HepG2 (cell line): Measurements from ENCODE around the gene HLF. TPM values are rescaled to one million over a fixed set of nuclear protein-coding genes. Genes with fewer than 3 reads are reported as not detected.
A peak's percentile ranks its signal among the peaks of the same experiment; 100 is the strongest.

Source experiments
- ATAC-seq: fragments of 200-7000 bp; cut with Tn5 transposase; 3 replicates; pipeline ENCODE4 v1.9.1; 2020; ENCODE audit warnings: mild to moderate bottlenecking, moderate library complexity
- BruUV-seq: library from RNA; stranded (reverse); fragments of 400-500 nt; replicated peaks from 2 replicates; lab custom pipeline; 2021; lab: Mats Ljungman, UMichigan
- CTCF ChIA-PET: fragments of 300-600 bp; formaldehyde crosslinking; extraction: SDS; loops from one replicate; lab custom pipeline; 2021; ENCODE audit warnings: low total read pairs, inconsistent platforms, low intra/inter-chr PET ratio; lab: Yijun Ruan, JAX
- POLR2A ChIA-PET: fragments of 350-600 bp; sonication (Branson Sonifier 250); formaldehyde crosslinking; loops from one replicate; lab custom pipeline; 2020; ENCODE audit warnings: antibody characterized with exemption, inconsistent platforms; lab: Yijun Ruan, JAX
- DNase-seq: peaks from one replicate; pipeline ENCODE4 v3.0.0-alpha.2; 2015; ENCODE audit warnings: low spot score
- FAIRE-seq: peaks from 3 replicates; lab custom pipeline; 2011; peaks lifted over from hg19 to GRCh38; lab: Jason Lieb, UNC
- H2AFZ ChIP-seq: one replicate; pipeline ENCODE4 v1.6.1; 2011; ENCODE audit warnings: low read length, inconsistent platforms
- H3K27ac ChIP-seq: fragments of 300-600 bp; 3 replicates; pipeline ENCODE4 v1.8.0; 2011; ENCODE audit warnings: mixed run types, mild to moderate bottlenecking, mixed read lengths, low read length, inconsistent platforms; ENCODE audit not compliant: insufficient read depth; ENCODE audit errors: extremely low read length
- H3K27me3 ChIP-seq, 2 experiments: fragments of 200-600 bp in 1 of 2; 2 replicates in 1 of 2; 3 replicates in 1 of 2; pipeline versions ENCODE4 v1.6.0 to v1.8.0; 2011; ENCODE audit warnings: low read length in 2 of 2, mild to moderate bottlenecking in 2 of 2, moderate library complexity in 2 of 2, inconsistent platforms in 1 of 2; ENCODE audit not compliant: insufficient read depth in 2 of 2, control insufficient read depth in 1 of 2
- H3K36me3 ChIP-seq, 2 experiments: fragments of 200-600 bp in 1 of 2; replicated peaks in 1 of 2; 2 replicates in 1 of 2; 3 replicates in 1 of 2; pipeline versions ENCODE4 v1.5.1 to v1.8.0; 2011; ENCODE audit warnings: low read length in 2 of 2, inconsistent platforms in 1 of 2; ENCODE audit not compliant: insufficient read depth in 2 of 2, control insufficient read depth in 1 of 2
- H3K4me1 ChIP-seq: 2 replicates; pipeline ENCODE4 v1.5.1; 2012; ENCODE audit warnings: low read length, inconsistent platforms; ENCODE audit not compliant: insufficient read depth
- H3K4me2 ChIP-seq: 2 replicates; pipeline ENCODE4 v1.6.0; 2011; ENCODE audit warnings: low read depth, low read length, inconsistent platforms
- H3K4me3 ChIP-seq, 3 experiments: fragments of 200-600 bp in 1 of 3; sonication (generic), shearing (Covaris generic) in 1 of 3; replicated peaks in 1 of 3; 2 replicates each; pipeline ENCODE4 v1.5.1; 2011 to 2016; ENCODE audit warnings: low read length in 3 of 3, inconsistent platforms in 2 of 3, low read depth in 2 of 3, mild to moderate bottlenecking in 2 of 3, control low read depth in 1 of 3, mixed read lengths in 1 of 3; ENCODE audit not compliant: insufficient read depth in 1 of 3
- H3K79me2 ChIP-seq: one replicate; pipeline ENCODE4 v1.6.1; 2011; ENCODE audit warnings: low read length, inconsistent platforms; ENCODE audit not compliant: insufficient read depth
- H3K9ac ChIP-seq: 2 replicates; pipeline ENCODE4 v1.6.0; 2011; ENCODE audit warnings: mild to moderate bottlenecking, low read depth, low read length, inconsistent platforms; ENCODE audit not compliant: insufficient read depth
- H3K9me3 ChIP-seq: 2 replicates; pipeline ENCODE4 v1.5.1; 2012; ENCODE audit warnings: mild to moderate bottlenecking, low read length
- H4K20me1 ChIP-seq: 2 replicates; pipeline ENCODE4 v1.6.0; 2011; ENCODE audit warnings: inconsistent platforms, mild to moderate bottlenecking, low read length, moderate library complexity; ENCODE audit not compliant: insufficient read depth
- AKAP8 ChIP-seq: sonication (generic); formaldehyde crosslinking; IDR thresholded peaks from 2 replicates; pipeline ENCODE4 v1.5.1; 2020; ENCODE audit warnings: mild to moderate bottlenecking, missing genetic modification reagents
- ISL2 ChIP-seq: sonication (generic); formaldehyde crosslinking; IDR thresholded peaks from 2 replicates; pipeline ENCODE4 v1.5.0; 2020; ENCODE audit warnings: missing genetic modification reagents
- NR2F2 ChIP-seq: IDR thresholded peaks from 2 replicates; pipeline ENCODE4 v1.6.1; 2012; ENCODE audit warnings: low read depth, inconsistent platforms, borderline replicate concordance
- PHF5A ChIP-seq: IDR thresholded peaks from one replicate; pipeline ENCODE4 v1.6.1; 2018; ENCODE audit warnings: low read depth, missing genetic modification reagents; ENCODE audit not compliant: unreplicated experiment
- POLR2A ChIP-seq, 2 experiments: IDR thresholded peaks; 2 replicates each; pipeline ENCODE4 v1.6.1; 2011; ENCODE audit warnings: low read depth in 2 of 2, low read length in 2 of 2, mild to moderate bottlenecking in 1 of 2, moderate library complexity in 1 of 2; ENCODE audit not compliant: insufficient read depth in 1 of 2
- POLR2AphosphoS5 ChIP-seq: IDR thresholded peaks from 2 replicates; pipeline ENCODE4 v1.6.1; 2012; ENCODE audit warnings: low read depth, low read length
- POLR2G ChIP-seq: fragments of 200-400 bp; formaldehyde crosslinking; IDR thresholded peaks from 2 replicates; pipeline ENCODE4 v1.6.1; 2018; ENCODE audit warnings: mild to moderate bottlenecking, low read depth, low read length, moderate library complexity
- RBM22 ChIP-seq: fragments of 200-400 bp; formaldehyde crosslinking; optimal IDR thresholded peaks from 2 replicates; pipeline ENCODE3; 2017; ENCODE audit warnings: mild to moderate bottlenecking, low read length, moderate library complexity
- THYN1 ChIP-seq: sonication (generic); formaldehyde crosslinking; IDR thresholded peaks from 2 replicates; pipeline ENCODE4 v1.8.1; 2023; ENCODE audit warnings: low read depth, mild to moderate bottlenecking, moderate library complexity, missing genetic modification reagents, borderline replicate concordance
- ZNF543 ChIP-seq: sonication (generic); formaldehyde crosslinking; IDR thresholded peaks from 2 replicates; pipeline ENCODE4 v1.4.0; 2020; ENCODE audit warnings: mild to moderate bottlenecking, missing genetic modification reagents
- WGBS: methylation state at CpG from one replicate; pipeline ENCODE4 v1.1.6; 2017; ENCODE audit warnings: low lambda C conversion rate; 5-methylcytosine and 5-hydroxymethylcytosine counted together
- in situ Hi-C: cut with HindIII; loops from 2 replicates; pipeline ENCODE4 v1.10.0; 2017; ENCODE audit warnings: low pct_unique_long_range_greater_than_20kb; ENCODE audit not compliant: extremely low pct_ligation_motif_present
- intact Hi-C: fragments of 100-400 bp; cut with micrococcal nuclease; formaldehyde crosslinking; loops from one replicate; pipeline ENCODE4 v1.10.0; 2022; ENCODE audit not compliant: unreplicated experiment
- polyA plus RNA-seq, 8 experiments: library from polyadenylated mRNA; depleted of rRNA in 3 of 8; stranded (reverse) in 7 of 8; unstranded in 1 of 8; fragments of >200 nt; fragmentation: Illumina TruSeq in 4 of 8; extraction: Trizol in 4 of 8; gene quantifications; 2 replicates each; pipeline versions ENCODE4 v1.2.1 to v1.2.3, GENCODE V29; 2011 to 2016; ENCODE audit warnings: low read depth in 4 of 8, missing spikeins in 1 of 8, mixed read lengths in 1 of 8; ENCODE audit not compliant: insufficient read depth in 1 of 8
- total RNA-seq, 5 experiments: library from RNA; depleted of rRNA; stranded (reverse); fragments of >200 nt; fragmentation: Illumina TruSeq; extraction: Trizol; gene quantifications; 2 replicates each; pipeline ENCODE4 v1.2.3, GENCODE V29; 2016; ENCODE audit warnings: low read depth in 1 of 5
- TF ChIP-seq, protein P1 (sequence below): sonication (generic); formaldehyde crosslinking; IDR thresholded peaks from 2 replicates; pipeline ENCODE4 v1.9.0; 2021; ENCODE audit warnings: missing genetic modification reagents, borderline replicate concordance
- TF ChIP-seq, protein P2 (sequence below): IDR thresholded peaks from 2 replicates; pipeline ENCODE4 v1.6.1; 2016; ENCODE audit warnings: low read depth, borderline replicate concordance

Gene HLF
- total and polyA plus RNA-seq, 2 of the 13 experiments (the other 11 are each of a cell fraction or from before 2014, with no cell fraction given): 202 to 346 TPM

DNA sequence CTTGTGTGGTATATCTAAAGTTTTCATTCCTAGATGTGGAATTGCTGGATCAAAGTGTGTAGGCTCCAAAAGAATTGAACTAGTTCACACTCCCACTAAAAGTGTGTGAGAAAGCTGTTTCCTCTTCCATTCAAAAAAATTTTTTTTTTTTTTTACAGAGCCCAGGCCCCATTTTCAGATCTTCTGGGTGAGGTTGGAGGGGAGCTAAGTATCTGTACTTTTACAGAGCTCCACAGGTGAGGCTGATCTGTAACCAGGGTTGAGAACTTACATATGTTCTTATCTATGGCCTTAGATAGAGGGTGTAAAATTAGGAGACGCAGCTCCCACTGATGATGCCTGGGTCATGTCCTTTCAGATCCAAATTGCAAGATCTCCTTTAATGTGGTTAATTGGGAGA is 31.9 kb downstream of the HLF start (continued):
- TF ChIP-seq, protein P1, sequence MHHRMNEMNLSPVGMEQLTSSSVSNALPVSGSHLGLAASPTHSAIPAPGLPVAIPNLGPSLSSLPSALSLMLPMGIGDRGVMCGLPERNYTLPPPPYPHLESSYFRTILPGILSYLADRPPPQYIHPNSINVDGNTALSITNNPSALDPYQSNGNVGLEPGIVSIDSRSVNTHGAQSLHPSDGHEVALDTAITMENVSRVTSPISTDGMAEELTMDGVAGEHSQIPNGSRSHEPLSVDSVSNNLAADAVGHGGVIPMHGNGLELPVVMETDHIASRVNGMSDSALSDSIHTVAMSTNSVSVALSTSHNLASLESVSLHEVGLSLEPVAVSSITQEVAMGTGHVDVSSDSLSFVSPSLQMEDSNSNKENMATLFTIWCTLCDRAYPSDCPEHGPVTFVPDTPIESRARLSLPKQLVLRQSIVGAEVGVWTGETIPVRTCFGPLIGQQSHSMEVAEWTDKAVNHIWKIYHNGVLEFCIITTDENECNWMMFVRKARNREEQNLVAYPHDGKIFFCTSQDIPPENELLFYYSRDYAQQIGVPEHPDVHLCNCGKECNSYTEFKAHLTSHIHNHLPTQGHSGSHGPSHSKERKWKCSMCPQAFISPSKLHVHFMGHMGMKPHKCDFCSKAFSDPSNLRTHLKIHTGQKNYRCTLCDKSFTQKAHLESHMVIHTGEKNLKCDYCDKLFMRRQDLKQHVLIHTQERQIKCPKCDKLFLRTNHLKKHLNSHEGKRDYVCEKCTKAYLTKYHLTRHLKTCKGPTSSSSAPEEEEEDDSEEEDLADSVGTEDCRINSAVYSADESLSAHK (CRISPR knock-in tag): no peak
- no peak for TF ChIP-seq NR2F2

DNA sequence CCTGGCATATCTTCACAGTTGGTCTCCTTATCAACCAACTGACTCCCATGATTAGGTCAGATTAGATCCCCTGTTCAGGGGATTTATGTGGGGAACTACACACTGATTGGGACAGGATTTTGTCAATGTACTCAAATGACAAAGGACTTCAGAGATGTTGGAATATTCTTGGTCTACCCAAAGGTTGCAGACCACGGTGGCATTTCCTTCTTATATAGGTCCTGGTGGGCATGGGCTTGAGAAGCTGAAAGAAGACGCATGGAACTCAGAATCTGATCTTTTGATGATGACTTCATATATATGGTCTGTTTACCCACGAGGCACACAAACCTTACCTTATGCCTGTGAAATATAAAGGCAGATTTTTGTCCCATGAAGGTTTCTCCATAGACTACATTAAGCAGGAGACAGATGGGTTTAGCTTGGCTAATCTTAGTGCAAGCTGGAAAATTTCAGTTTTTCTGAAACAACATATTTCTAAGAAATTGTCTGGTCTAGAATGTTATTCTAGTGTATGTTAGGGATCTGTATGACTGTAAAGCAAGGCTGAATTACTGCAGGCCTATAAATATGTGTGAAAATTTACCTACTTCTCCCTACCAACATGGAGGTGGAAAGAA is 33.5 kb downstream of the HLF start:
- intact Hi-C loops: no loop called here
- Histone ChIP-seq H3K27ac (peak overlapping the region; percentile 86), H3K27me3 (no peaks in the 10 kb centered on the region), H3K79me2 (peaks cover 100% of the 10 kb centered on the region), H4K20me1 (peaks cover 49% of the 10 kb centered on the region), H3K4me1 (peaks cover 100% of the 10 kb centered on the region), H3K4me2 (no peak overlapping the region), H3K4me3 (no peak overlapping the region), H3K9ac (no peak overlapping the region), H3K9me3 (no peaks in the 10 kb centered on the region), H3K36me3 (peaks cover 30 to 75% of the 10 kb centered on the region in 2 experiments), H2AFZ (no peak overlapping the region)
- peak; percentile 97 for TF ChIP-seq RBM22
- 0 out of 2 replicates have a peak, but pooled peaks have one; percentile 14 for TF ChIP-seq AKAP8 (CRISPR knock-in tag)
- peak in 1 of 2 experiments; percentile 22; a peak in 1 of 4 replicates for TF ChIP-seq POLR2A (IDR thresholded peaks at IDR 0.05; ENCODE audit: insufficient read depth in 1 of 2, low read depth in 2 of 2, low read length in 2 of 2)
- TF ChIP-seq ISL2 (CRISPR knock-in tag): no peak
- TF ChIP-seq, protein P2, sequence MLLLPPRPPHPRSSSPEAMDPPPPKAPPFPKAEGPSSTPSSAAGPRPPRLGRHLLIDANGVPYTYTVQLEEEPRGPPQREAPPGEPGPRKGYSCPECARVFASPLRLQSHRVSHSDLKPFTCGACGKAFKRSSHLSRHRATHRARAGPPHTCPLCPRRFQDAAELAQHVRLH (CRISPR knock-in tag): 0 out of 2 replicates have a peak, but pooled peaks have one; percentile 28
- TF ChIP-seq POLR2AphosphoS5: peak; percentile 33; the same call in 1 of the 2 replicates
- TF ChIP-seq THYN1 (CRISPR knock-in tag): no peak
- TF ChIP-seq PHF5A (CRISPR knock-in tag): peak; percentile 46
- TF ChIP-seq ZNF543 (CRISPR knock-in tag): 0 out of 2 replicates have a peak, but pooled peaks have one; percentile 27
- TF ChIP-seq POLR2G: peak; percentile 31; the same call in 1 of the 2 replicates
- BruUV-seq: no TSS peak
- no peak for FAIRE-seq
- in situ Hi-C loops: no loop called here
- ChIA-PET POLR2A (interaction anchor here (5.7 kb wide), 1 partner anchor 13 kb away, joined by 43 read pairs; no protein-coding TSS in a partner anchor), CTCF (no interaction called here)
- ATAC-seq: no peak
- 94% methylated on average over 3 of the region's 3 CpGs for WGBS
- DNase-seq: no peak
